Immature natural killer cell (primary cell): ENCODE results near the gene TTYH1. TPM values are rescaled to one million over a fixed set of nuclear protein-coding genes. Genes with fewer than 3 reads are reported as not detected.

Experiments
- DNase-seq, 3 donors: peaks; one replicate each; pipeline ENCODE4 v3.0.0; 2022; ENCODE audit warnings: mixed read lengths in 1 of 3
- H3K27ac Mint-ChIP-seq, 6 donors: one replicate each; pipeline ENCODE4 v1.8.0; 2020; ENCODE audit warnings: mixed read lengths in 6 of 6, mild to moderate bottlenecking in 5 of 6, inconsistent platforms in 4 of 6, moderate library complexity in 3 of 6
- H3K27me3 Mint-ChIP-seq, 3 donors: one replicate each; pipeline ENCODE4 v1.8.0; 2020 to 2021; ENCODE audit warnings: low read depth in 3 of 3, mild to moderate bottlenecking in 3 of 3, mixed read lengths in 3 of 3, moderate library complexity in 3 of 3, inconsistent platforms in 1 of 3
- H3K36me3 Mint-ChIP-seq, 3 donors: one replicate each; pipeline ENCODE4 v1.8.0; 2020; ENCODE audit warnings: mixed read lengths in 3 of 3, inconsistent platforms in 2 of 3, mild to moderate bottlenecking in 2 of 3
- H3K4me1 Mint-ChIP-seq, 2 donors: one replicate each; pipeline ENCODE4 v1.8.0; 2020; ENCODE audit warnings: inconsistent platforms in 2 of 2, mild to moderate bottlenecking in 2 of 2, mixed read lengths in 2 of 2, moderate library complexity in 1 of 2
- H3K4me3 Mint-ChIP-seq, 5 donors: one replicate each; pipeline ENCODE4 v1.8.0; 2020; ENCODE audit warnings: mild to moderate bottlenecking in 5 of 5, mixed read lengths in 5 of 5, inconsistent platforms in 3 of 5, moderate library complexity in 3 of 5
- H3K9me3 Mint-ChIP-seq, 6 donors: one replicate each; pipeline ENCODE4 v1.8.0; 2020; ENCODE audit warnings: mild to moderate bottlenecking in 6 of 6, mixed read lengths in 6 of 6, inconsistent platforms in 4 of 6, moderate library complexity in 3 of 6
- polyA plus RNA-seq, 3 donors: library from polyadenylated mRNA; unstranded; fragments of 300-500 nt; fragmentation: Illumina TruSeq; gene quantifications; one replicate each; pipeline ENCODE4 v1.2.3, GENCODE V29; 2021

Gene TTYH1
- polyA plus RNA-seq, 3 donors from 2014 or later: 0.48 to 1.5 TPM; not detected in 1

- Mint-ChIP-seq H3K4me3 (no peak overlapping the region), H3K27me3 (peaks cover 12 to 20% (median 19%) of the 10 kb centered on the region in 3 donors), H3K9me3 (no peaks in the 10 kb centered on the region), H3K4me1 (peaks cover 18 to 19% of the 10 kb centered on the region in 2 donors), H3K27ac (no peak overlapping the region), H3K36me3 (peaks cover 0 to 4% (median 0%) of the 10 kb centered on the region in 3 donors)
- DNase-seq: no peak
Measured at GRCh38 chr19:54420383-54421168, 5.3 kb downstream of the TTYH1 start.

- no peak overlapping the region for H3K27ac Mint-ChIP-seq
- H3K4me3 Mint-ChIP-seq: no peak overlapping the region
- peaks cover 17 to 18% of the 10 kb centered on the region in 2 donors for H3K4me1 Mint-ChIP-seq
- peaks cover 0 to 4% (median 0%) of the 10 kb centered on the region in 3 donors for H3K36me3 Mint-ChIP-seq
- H3K27me3 Mint-ChIP-seq: peaks cover 10 to 17% (median 14%) of the 10 kb centered on the region in 3 donors
- no peaks in the 10 kb centered on the region for H3K9me3 Mint-ChIP-seq
- DNase-seq: no peak
Measured at GRCh38 chr19:54421169-54421516, 5.9 kb downstream of the TTYH1 start.

GRCh38 chr19:54421521-54421920 lies 6.3 kb downstream of the TTYH1 start:
- Mint-ChIP-seq H3K9me3 (no peaks in the 10 kb centered on the region), H3K27me3 (peaks cover 10 to 16% (median 16%) of the 10 kb centered on the region in 3 donors), H3K27ac (no peak overlapping the region), H3K4me1 (peaks cover 17 to 18% of the 10 kb centered on the region in 2 donors), H3K36me3 (peaks cover 0 to 4% (median 0%) of the 10 kb centered on the region in 3 donors), H3K4me3 (no peak overlapping the region)
- DNase-seq: no peak

- no peaks in the 10 kb centered on the region for H3K9me3 Mint-ChIP-seq
Measured at GRCh38 chr19:54422136-54422535, 6.9 kb downstream of the TTYH1 start.

GRCh38 chr19:54424201-54424600 lies 8.9 kb downstream of the TTYH1 start:
- Mint-ChIP-seq H3K9me3 (no peaks in the 10 kb centered on the region), H3K27ac (no peak overlapping the region), H3K36me3 (no peaks in the 10 kb centered on the region), H3K4me1 (no peaks in the 10 kb centered on the region), H3K4me3 (no peak overlapping the region), H3K27me3 (peaks cover 11 to 22% (median 19%) of the 10 kb centered on the region in 3 donors)
- DNase-seq: no peak

More at GRCh38 chr19:54422136-54422535, 6.9 kb downstream of the TTYH1 start:
- Mint-ChIP-seq H3K27ac (no peak overlapping the region), H3K4me3 (no peak overlapping the region), H3K36me3 (peaks cover 0 to 2% (median 0%) of the 10 kb centered on the region in 3 donors), H3K27me3 (peaks cover 8 to 17% (median 17%) of the 10 kb centered on the region in 3 donors), H3K4me1 (peaks cover 15% of the 10 kb centered on the region in 2 donors)
- no peak for DNase-seq

GRCh38 chr19:54424660-54425381 lies 9.6 kb downstream of the TTYH1 start:
- no peak for DNase-seq
- Mint-ChIP-seq H3K36me3 (no peaks in the 10 kb centered on the region), H3K27me3 (peaks cover 11 to 25% (median 19%) of the 10 kb centered on the region in 3 donors), H3K4me3 (no peak overlapping the region), H3K9me3 (no peaks in the 10 kb centered on the region), H3K4me1 (no peaks in the 10 kb centered on the region), H3K27ac (no peak overlapping the region)

GRCh38 chr19:54425382-54425723 lies 10.1 kb downstream of the TTYH1 start:
- Mint-ChIP-seq H3K36me3 (no peaks in the 10 kb centered on the region), H3K27ac (no peak overlapping the region), H3K4me1 (no peaks in the 10 kb centered on the region), H3K9me3 (no peaks in the 10 kb centered on the region), H3K4me3 (no peak overlapping the region), H3K27me3 (peaks cover 11 to 25% (median 19%) of the 10 kb centered on the region in 3 donors)
- DNase-seq: no peak

- DNase-seq: no peak
- peaks cover 3 to 6% of the 10 kb centered on the region in 2 donors for H3K4me1 Mint-ChIP-seq
- H3K36me3 Mint-ChIP-seq: no peaks in the 10 kb centered on the region
- H3K27ac Mint-ChIP-seq: no peak overlapping the region
- H3K27me3 Mint-ChIP-seq: peaks cover 11 to 24% (median 19%) of the 10 kb centered on the region in 3 donors
- no peaks in the 10 kb centered on the region for H3K9me3 Mint-ChIP-seq
- no peak overlapping the region for H3K4me3 Mint-ChIP-seq
Measured at GRCh38 chr19:54426291-54426931, 11.1 kb downstream of the TTYH1 start.

- Mint-ChIP-seq H3K27ac (no peak overlapping the region), H3K36me3 (no peaks in the 10 kb centered on the region), H3K27me3 (peaks cover 11 to 24% (median 19%) of the 10 kb centered on the region in 3 donors), H3K4me3 (no peak overlapping the region), H3K9me3 (no peaks in the 10 kb centered on the region), H3K4me1 (peaks cover 5 to 6% of the 10 kb centered on the region in 2 donors)
- DNase-seq: no peak
Measured at GRCh38 chr19:54427586-54427985, 12.3 kb downstream of the TTYH1 start.

GRCh38 chr19:54428323-54429175 lies 13.3 kb downstream of the TTYH1 start:
- no peak for DNase-seq
- Mint-ChIP-seq H3K4me1 (peaks cover 5 to 6% of the 10 kb centered on the region in 2 donors), H3K27me3 (peaks cover 11 to 23% (median 19%) of the 10 kb centered on the region in 3 donors), H3K4me3 (no peak overlapping the region), H3K36me3 (no peaks in the 10 kb centered on the region), H3K27ac (no peak overlapping the region), H3K9me3 (no peaks in the 10 kb centered on the region)

- no peaks in the 10 kb centered on the region for H3K36me3 Mint-ChIP-seq
- H3K27me3 Mint-ChIP-seq: peaks cover 11 to 25% (median 19%) of the 10 kb centered on the region in 3 donors
- H3K4me3 Mint-ChIP-seq: no peak overlapping the region
- DNase-seq: no peak
- no peak overlapping the region for H3K27ac Mint-ChIP-seq
- H3K4me1 Mint-ChIP-seq: peaks cover 8 to 10% of the 10 kb centered on the region in 2 donors
- H3K9me3 Mint-ChIP-seq: no peaks in the 10 kb centered on the region
Measured at GRCh38 chr19:54429176-54429495, 13.9 kb downstream of the TTYH1 start.

GRCh38 chr19:54429545-54430227 lies 14.4 kb downstream of the TTYH1 start:
- peaks cover 11 to 25% (median 19%) of the 10 kb centered on the region in 3 donors for H3K27me3 Mint-ChIP-seq

More at GRCh38 chr19:54429545-54430227, 14.4 kb downstream of the TTYH1 start:
- peak overlapping the region in 1 of 5 donors; percentile 21 for H3K4me3 Mint-ChIP-seq
- DNase-seq: no peak
- H3K36me3 Mint-ChIP-seq: no peaks in the 10 kb centered on the region
- H3K4me1 Mint-ChIP-seq: peaks cover 10 to 15% of the 10 kb centered on the region in 2 donors
- no peaks in the 10 kb centered on the region for H3K9me3 Mint-ChIP-seq
- H3K27ac Mint-ChIP-seq: no peak overlapping the region
